ENCODE results near the gene ARHGEF12. TPM values are rescaled to one million over a fixed set of nuclear protein-coding genes. Genes with fewer than 3 reads are reported as not detected.

The ARHGEF12 gene
- total RNA-seq, 4 donors from 2014 or later = 82.6 to 161 (median 125) TPM

GRCh38 chr11:120293038-120293800 is 43.0 kb upstream of the ARHGEF12 start:
- H3K4me3 ChIP-seq = no peak overlapping the region
- intact Hi-C loops (cut with DNase I; ENCODE audit: low total_unique reads) = no loop called here

GRCh38 chr11:120294096-120294495 is 42.1 kb upstream of the ARHGEF12 start:
- Histone ChIP-seq H3K27me3 (no peaks in the 10 kb centered on the region), H3K4me3 (no peak overlapping the region), H3K4me1 (no peaks in the 10 kb centered on the region), H3K27ac (no peak overlapping the region), H3K36me3 (no peaks in the 10 kb centered on the region), H3K9me3 (no peaks in the 10 kb centered on the region)
- no peak for DNase-seq
- TF ChIP-seq CTCF (IDR thresholded peaks at IDR 0.05) (no peak), POLR2A (IDR thresholded peaks at IDR 0.05) (no peak)
- intact Hi-C loops (cut with DNase I; ENCODE audit: low total_unique reads) = no loop called here

More at GRCh38 chr11:120293038-120293800, 43.0 kb upstream of the ARHGEF12 start:
- H3K4me1 ChIP-seq = no peaks in the 10 kb centered on the region
- no peaks in the 10 kb centered on the region for H3K9me3 ChIP-seq
- no peaks in the 10 kb centered on the region for H3K27me3 ChIP-seq
- no peaks in the 10 kb centered on the region for H3K36me3 ChIP-seq
- no peak overlapping the region for H3K27ac ChIP-seq
- DNase-seq = no peak
- TF ChIP-seq POLR2A (IDR thresholded peaks at IDR 0.05) (no peak), CTCF (IDR thresholded peaks at IDR 0.05) (no peak)

- TF ChIP-seq CTCF (IDR thresholded peaks at IDR 0.05) (no peak), POLR2A (IDR thresholded peaks at IDR 0.05) (no peak)
- no peaks in the 10 kb centered on the region for H3K9me3 ChIP-seq
- no peak overlapping the region for H3K4me3 ChIP-seq
These were observed 41.1 kb upstream of the ARHGEF12 start for GRCh38 chr11:120295099-120295498.

GRCh38 chr11:120296554-120296953 is 39.7 kb upstream of the ARHGEF12 start:
- intact Hi-C loops (cut with DNase I; ENCODE audit: low total_unique reads) = no loop called here
- H3K27me3 ChIP-seq = no peaks in the 10 kb centered on the region

More at GRCh38 chr11:120295099-120295498, 41.1 kb upstream of the ARHGEF12 start:
- no peaks in the 10 kb centered on the region for H3K4me1 ChIP-seq
- H3K27ac ChIP-seq = no peak overlapping the region
- H3K36me3 ChIP-seq = no peaks in the 10 kb centered on the region
- intact Hi-C loops (cut with DNase I; ENCODE audit: low total_unique reads) = no loop called here
- H3K27me3 ChIP-seq = no peaks in the 10 kb centered on the region
- no peak for DNase-seq

More at GRCh38 chr11:120296554-120296953, 39.7 kb upstream of the ARHGEF12 start:
- TF ChIP-seq CTCF (IDR thresholded peaks at IDR 0.05) = no peak
- no peak for TF ChIP-seq POLR2A (IDR thresholded peaks at IDR 0.05)
- H3K27ac ChIP-seq = no peak overlapping the region
- H3K9me3 ChIP-seq = no peaks in the 10 kb centered on the region
- H3K4me3 ChIP-seq = no peak overlapping the region
- no peaks in the 10 kb centered on the region for H3K36me3 ChIP-seq
- DNase-seq = no peak
- H3K4me1 ChIP-seq = no peaks in the 10 kb centered on the region

All from uterus (tissue), 4 donors.